ENCODE measurements around the gene WDPCP. TPM values are rescaled to one million over a fixed set of nuclear protein-coding genes. Genes with fewer than 3 reads are reported as not detected.

The WDPCP gene
- polyA plus RNA-seq, 1 donor: 4.8 TPM

- 100% methylated on average over 1 of the region's 2 CpGs for WGBS (ENCODE audit: insufficient coverage, low lambda C conversion rate)
- Histone ChIP-seq H3K4me1 (ENCODE audit: control insufficient read depth, insufficient read depth, low read length) (no peaks in the 10 kb centered on the region), H3K27ac (ENCODE audit: low read length) (no peak overlapping the region), H3K36me3 (ENCODE audit: control insufficient read depth, insufficient read depth, low read length) (no peaks in the 10 kb centered on the region), H3K9me3 (ENCODE audit: control insufficient read depth, low read depth, low read length) (peaks cover 4% of the 10 kb centered on the region), H3K27me3 (ENCODE audit: control insufficient read depth, insufficient read depth, low read length) (no peaks in the 10 kb centered on the region), H3K4me3 (ENCODE audit: low read length) (no peak overlapping the region)
- DNase-seq: no peak
Observed at GRCh38 chr2:63545023-63545422, 43.3 kb downstream of the WDPCP start.

GRCh38 chr2:63544017-63544627 lies 44.2 kb downstream of the WDPCP start:
- no CpG with 5 or more reads among the region's 1 CpG for WGBS (ENCODE audit: insufficient coverage, low lambda C conversion rate)
- H3K36me3 ChIP-seq (ENCODE audit: control insufficient read depth, insufficient read depth, low read length): no peaks in the 10 kb centered on the region
- H3K27ac ChIP-seq (ENCODE audit: low read length): no peak overlapping the region
- H3K27me3 ChIP-seq (ENCODE audit: control insufficient read depth, insufficient read depth, low read length): no peaks in the 10 kb centered on the region
- peaks cover 4% of the 10 kb centered on the region for H3K9me3 ChIP-seq (ENCODE audit: control insufficient read depth, low read depth, low read length)
- DNase-seq: no peak
- H3K4me1 ChIP-seq (ENCODE audit: control insufficient read depth, insufficient read depth, low read length): no peaks in the 10 kb centered on the region
- H3K4me3 ChIP-seq (ENCODE audit: low read length): no peak overlapping the region

GRCh38 chr2:63539416-63540162 lies 48.7 kb downstream of the WDPCP start:
- Histone ChIP-seq H3K9me3 (ENCODE audit: control insufficient read depth, low read depth, low read length) (no peaks in the 10 kb centered on the region), H3K27me3 (ENCODE audit: control insufficient read depth, insufficient read depth, low read length) (no peaks in the 10 kb centered on the region), H3K27ac (ENCODE audit: low read length) (no peak overlapping the region), H3K4me1 (ENCODE audit: control insufficient read depth, insufficient read depth, low read length) (no peaks in the 10 kb centered on the region), H3K36me3 (ENCODE audit: control insufficient read depth, insufficient read depth, low read length) (no peaks in the 10 kb centered on the region), H3K4me3 (ENCODE audit: low read length) (no peak overlapping the region)
- WGBS (ENCODE audit: insufficient coverage, low lambda C conversion rate): 90% methylated on average over 1 of the region's 6 CpGs
- DNase-seq: no peak

- H3K4me1 ChIP-seq (ENCODE audit: control insufficient read depth, insufficient read depth, low read length): no peaks in the 10 kb centered on the region
- H3K9me3 ChIP-seq (ENCODE audit: control insufficient read depth, low read depth, low read length): no peaks in the 10 kb centered on the region
- no peak overlapping the region for H3K4me3 ChIP-seq (ENCODE audit: low read length)
- H3K27me3 ChIP-seq (ENCODE audit: control insufficient read depth, insufficient read depth, low read length): no peaks in the 10 kb centered on the region
- no peak overlapping the region for H3K27ac ChIP-seq (ENCODE audit: low read length)
- no peaks in the 10 kb centered on the region for H3K36me3 ChIP-seq (ENCODE audit: control insufficient read depth, insufficient read depth, low read length)
- DNase-seq: no peak
Observed at GRCh38 chr2:63538390-63538789, 49.9 kb downstream of the WDPCP start.

- no peak overlapping the region for H3K27ac ChIP-seq (ENCODE audit: low read length)
- no peaks in the 10 kb centered on the region for H3K9me3 ChIP-seq (ENCODE audit: control insufficient read depth, low read depth, low read length)
- no peak overlapping the region for H3K4me3 ChIP-seq (ENCODE audit: low read length)
- no CpG with 5 or more reads among the region's 2 CpGs for WGBS (ENCODE audit: insufficient coverage, low lambda C conversion rate)
- DNase-seq: no peak
- H3K4me1 ChIP-seq (ENCODE audit: control insufficient read depth, insufficient read depth, low read length): no peaks in the 10 kb centered on the region
- H3K36me3 ChIP-seq (ENCODE audit: control insufficient read depth, insufficient read depth, low read length): no peaks in the 10 kb centered on the region
- H3K27me3 ChIP-seq (ENCODE audit: control insufficient read depth, insufficient read depth, low read length): no peaks in the 10 kb centered on the region
Observed at GRCh38 chr2:63537306-63537705, 51.0 kb downstream of the WDPCP start.

- Histone ChIP-seq H3K36me3 (ENCODE audit: control insufficient read depth, insufficient read depth, low read length) (no peaks in the 10 kb centered on the region), H3K27ac (ENCODE audit: low read length) (no peak overlapping the region), H3K27me3 (ENCODE audit: control insufficient read depth, insufficient read depth, low read length) (no peaks in the 10 kb centered on the region), H3K4me3 (ENCODE audit: low read length) (no peak overlapping the region), H3K9me3 (ENCODE audit: control insufficient read depth, low read depth, low read length) (peaks cover 5% of the 10 kb centered on the region), H3K4me1 (ENCODE audit: control insufficient read depth, insufficient read depth, low read length) (no peaks in the 10 kb centered on the region)
- DNase-seq: no peak
- WGBS (ENCODE audit: insufficient coverage, low lambda C conversion rate): no CpG with 5 or more reads among the region's 16 CpGs
Observed at GRCh38 chr2:63530704-63531279, 57.5 kb downstream of the WDPCP start.

GRCh38 chr2:63525905-63526304 lies 62.4 kb downstream of the WDPCP start:
- Histone ChIP-seq H3K4me1 (ENCODE audit: control insufficient read depth, insufficient read depth, low read length) (no peaks in the 10 kb centered on the region), H3K4me3 (ENCODE audit: low read length) (no peak overlapping the region), H3K27me3 (ENCODE audit: control insufficient read depth, insufficient read depth, low read length) (no peaks in the 10 kb centered on the region), H3K9me3 (ENCODE audit: control insufficient read depth, low read depth, low read length) (peaks cover 12% of the 10 kb centered on the region), H3K27ac (ENCODE audit: low read length) (no peak overlapping the region), H3K36me3 (ENCODE audit: control insufficient read depth, insufficient read depth, low read length) (no peaks in the 10 kb centered on the region)
- no peak for DNase-seq
- WGBS (ENCODE audit: insufficient coverage, low lambda C conversion rate): 89% methylated on average over 1 of the region's 3 CpGs

GRCh38 chr2:63522950-63523349 lies 65.3 kb downstream of the WDPCP start:
- no peak for DNase-seq
- WGBS (ENCODE audit: insufficient coverage, low lambda C conversion rate): no CpG with 5 or more reads among the region's 1 CpG
- Histone ChIP-seq H3K9me3 (ENCODE audit: control insufficient read depth, low read depth, low read length) (peaks cover 18% of the 10 kb centered on the region), H3K4me1 (ENCODE audit: control insufficient read depth, insufficient read depth, low read length) (no peaks in the 10 kb centered on the region), H3K27me3 (ENCODE audit: control insufficient read depth, insufficient read depth, low read length) (no peaks in the 10 kb centered on the region), H3K27ac (ENCODE audit: low read length) (no peak overlapping the region), H3K36me3 (ENCODE audit: control insufficient read depth, insufficient read depth, low read length) (no peaks in the 10 kb centered on the region), H3K4me3 (ENCODE audit: low read length) (no peak overlapping the region)

GRCh38 chr2:63520793-63521192 lies 67.5 kb downstream of the WDPCP start:
- no CpG with 5 or more reads among the region's 1 CpG for WGBS (ENCODE audit: insufficient coverage, low lambda C conversion rate)
- no peak for DNase-seq
- no peak overlapping the region for H3K4me3 ChIP-seq (ENCODE audit: low read length)
- H3K27ac ChIP-seq (ENCODE audit: low read length): no peak overlapping the region
- H3K27me3 ChIP-seq (ENCODE audit: control insufficient read depth, insufficient read depth, low read length): no peaks in the 10 kb centered on the region
- no peaks in the 10 kb centered on the region for H3K4me1 ChIP-seq (ENCODE audit: control insufficient read depth, insufficient read depth, low read length)
- no peaks in the 10 kb centered on the region for H3K36me3 ChIP-seq (ENCODE audit: control insufficient read depth, insufficient read depth, low read length)
- peaks cover 18% of the 10 kb centered on the region for H3K9me3 ChIP-seq (ENCODE audit: control insufficient read depth, low read depth, low read length)

GRCh38 chr2:63514781-63515180 lies 73.5 kb downstream of the WDPCP start:
- Histone ChIP-seq H3K27ac (ENCODE audit: low read length) (no peak overlapping the region), H3K27me3 (ENCODE audit: control insufficient read depth, insufficient read depth, low read length) (no peaks in the 10 kb centered on the region), H3K4me1 (ENCODE audit: control insufficient read depth, insufficient read depth, low read length) (no peaks in the 10 kb centered on the region), H3K4me3 (ENCODE audit: low read length) (no peak overlapping the region), H3K9me3 (ENCODE audit: control insufficient read depth, low read depth, low read length) (no peaks in the 10 kb centered on the region), H3K36me3 (ENCODE audit: control insufficient read depth, insufficient read depth, low read length) (no peaks in the 10 kb centered on the region)
- no peak for DNase-seq
